NCI-H524 (cell line): Measurements from ENCODE around the gene AIFM3.

Experiments
- DNase-seq, 2 experiments: peaks; one replicate each; lab custom pipeline; 2025; lab: John Stamatoyannopoulos, UW

Gene AIFM3

GRCh38 chr22:20976291-20976877, 9.3 kb downstream of the AIFM3 start:
- no peak for DNase-seq

- no peak for DNase-seq
These were observed 10.0 kb downstream of the AIFM3 start for GRCh38 chr22:20977019-20977418.

DNA sequence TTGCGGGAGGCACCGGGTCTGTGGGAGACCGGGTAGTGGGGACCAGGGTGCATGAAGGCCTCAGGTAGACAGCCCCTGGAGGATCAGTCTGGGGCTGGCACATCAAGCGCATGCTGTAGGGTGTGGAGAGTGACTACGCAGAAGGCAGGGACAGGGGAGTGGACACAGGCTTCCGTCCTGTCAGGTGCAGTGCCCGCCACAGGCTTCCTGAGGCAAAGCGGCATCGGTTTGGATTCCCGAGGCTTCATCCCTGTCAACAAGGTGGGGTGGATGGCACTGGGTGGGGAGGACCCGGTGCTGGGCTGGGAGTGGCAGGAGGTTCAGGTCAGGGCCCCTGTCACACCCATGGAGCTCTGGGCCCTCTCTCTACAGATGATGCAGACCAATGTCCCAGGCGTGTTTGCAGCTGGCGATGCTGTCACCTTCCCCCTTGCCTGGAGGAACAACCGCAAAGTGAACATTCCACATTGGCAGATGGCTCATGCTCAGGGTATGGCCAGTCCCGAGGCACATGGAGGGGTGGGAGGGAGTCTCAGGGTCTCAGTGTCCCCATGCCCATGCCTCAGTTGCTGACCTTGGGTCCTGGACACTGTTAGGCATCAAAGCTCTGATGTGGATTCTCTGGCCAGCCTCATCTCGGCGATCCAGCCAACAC, 10.6 kb downstream of the AIFM3 start:
- no peak for DNase-seq

DNA sequence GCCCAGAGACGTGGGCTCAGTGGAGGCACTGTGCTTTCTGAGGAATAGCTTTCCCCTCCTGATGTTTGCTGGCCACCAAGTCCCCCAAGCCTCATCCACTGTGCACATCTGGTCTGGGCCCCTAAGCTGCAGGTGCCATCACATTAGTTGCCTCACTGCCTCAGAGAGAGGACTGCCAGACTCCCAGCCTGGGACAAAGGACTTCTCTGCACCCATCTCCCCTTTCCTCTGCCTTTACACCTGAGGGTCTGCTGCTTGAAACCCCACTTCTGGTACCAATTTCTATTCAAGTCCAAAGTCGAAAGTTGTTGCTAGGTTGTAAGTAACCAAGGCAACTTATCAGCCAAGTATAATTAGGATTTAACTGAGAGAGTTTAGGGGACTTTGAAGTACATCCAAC, 11.4 kb downstream of the AIFM3 start:
- DNase-seq, result no peak

DNA sequence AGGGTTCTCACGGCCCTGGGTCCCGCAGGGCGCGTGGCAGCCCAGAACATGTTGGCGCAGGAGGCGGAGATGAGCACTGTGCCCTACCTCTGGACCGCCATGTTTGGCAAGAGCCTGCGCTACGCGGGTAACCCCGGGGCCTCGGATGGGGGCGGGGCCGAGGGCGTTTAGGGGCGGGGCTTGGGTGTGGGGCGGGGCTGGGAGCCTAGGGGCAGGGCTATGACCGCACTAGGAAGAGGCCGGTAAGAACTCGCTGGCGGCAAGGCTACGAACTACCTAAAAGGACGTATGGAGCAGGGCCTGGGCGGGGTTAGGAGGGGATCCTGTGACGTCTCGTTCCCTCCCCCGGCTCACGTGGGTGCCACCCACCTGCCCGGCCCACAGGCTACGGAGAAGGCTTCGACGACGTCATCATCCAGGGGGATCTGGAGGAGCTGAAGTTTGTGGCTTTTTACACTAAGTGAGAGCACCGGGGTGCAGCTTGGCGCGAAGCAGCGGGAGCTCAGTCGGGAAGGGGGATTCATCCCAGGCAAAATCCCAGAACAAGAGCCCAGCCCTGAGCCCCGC, 12.3 kb downstream of the AIFM3 start:
- DNase-seq, result no peak

DNA sequence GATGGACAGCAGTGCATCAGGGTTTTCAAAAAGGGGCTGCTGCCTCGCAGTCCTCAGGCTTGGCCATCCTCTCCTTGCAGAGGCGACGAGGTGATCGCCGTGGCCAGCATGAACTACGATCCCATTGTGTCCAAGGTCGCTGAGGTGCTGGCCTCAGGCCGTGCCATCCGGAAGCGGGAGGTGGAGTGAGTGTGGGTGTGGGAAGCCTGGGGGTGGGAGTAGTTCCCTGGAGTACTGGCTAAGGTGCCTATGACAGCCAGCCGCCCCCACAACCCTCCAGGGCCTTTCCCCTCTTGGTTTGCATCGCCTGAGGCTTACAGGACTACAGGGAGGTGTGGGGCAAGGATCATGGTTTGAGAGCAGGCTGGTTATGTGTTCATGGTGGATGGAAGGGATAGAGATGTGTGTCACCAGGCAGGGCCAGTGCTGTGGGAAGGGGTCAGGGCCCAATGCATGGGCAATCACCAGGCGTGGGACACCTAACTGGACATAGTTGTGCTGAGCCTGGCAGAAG, 12.9 kb downstream of the AIFM3 start:
- no peak for DNase-seq

GRCh38 chr22:20980523-20980922, 13.5 kb downstream of the AIFM3 start:
- DNase-seq, result no peak

DNA sequence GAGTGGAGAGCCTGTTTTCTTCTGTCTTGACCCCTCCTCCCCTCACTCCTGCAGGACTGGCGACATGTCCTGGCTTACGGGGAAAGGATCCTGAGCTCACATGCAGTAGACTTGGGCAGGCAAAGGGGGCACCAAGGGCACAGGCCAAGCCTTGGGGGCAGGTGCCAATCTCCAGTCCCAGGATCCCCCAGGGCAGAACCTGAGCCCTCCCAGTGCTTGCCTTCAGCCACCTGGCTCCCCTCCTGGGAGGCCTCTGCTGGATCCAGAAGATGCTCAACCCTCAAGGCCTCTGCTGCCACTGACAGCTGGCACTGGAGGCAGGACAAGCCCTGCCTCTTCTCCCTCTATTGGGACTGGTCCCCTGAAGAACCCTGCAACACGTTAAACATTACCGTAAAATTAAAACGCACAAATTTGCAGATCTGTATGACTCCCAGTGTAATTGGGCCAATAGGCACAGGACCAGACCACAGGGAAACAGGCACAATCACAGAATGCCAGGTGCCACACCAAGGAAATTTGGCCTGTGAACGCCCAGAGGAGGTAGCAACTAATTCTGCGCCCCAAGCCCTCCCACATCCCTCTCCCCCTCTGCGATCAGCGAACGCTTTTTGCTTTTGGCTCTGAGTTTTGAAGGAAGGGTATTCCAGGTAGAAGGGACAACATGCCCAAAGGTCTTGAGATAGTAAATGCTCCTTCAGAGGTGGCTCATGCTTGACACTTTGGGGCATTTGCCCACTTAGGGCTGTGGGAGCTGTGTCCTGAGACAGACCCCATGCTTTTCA, 14.1 kb downstream of the AIFM3 start:
- DNase-seq, result peak in 1 of 2 experiments; percentile 53

GRCh38 chr22:20981787-20982562, 14.9 kb downstream of the AIFM3 start, which contains the start of gene LZTR1:
LZTR1 (plus strand) TSS chr22:20982297; CDS start chr22:20982372, 75 bp downstream.
- peak in 1 of 2 experiments; percentile 80 for DNase-seq

DNA sequence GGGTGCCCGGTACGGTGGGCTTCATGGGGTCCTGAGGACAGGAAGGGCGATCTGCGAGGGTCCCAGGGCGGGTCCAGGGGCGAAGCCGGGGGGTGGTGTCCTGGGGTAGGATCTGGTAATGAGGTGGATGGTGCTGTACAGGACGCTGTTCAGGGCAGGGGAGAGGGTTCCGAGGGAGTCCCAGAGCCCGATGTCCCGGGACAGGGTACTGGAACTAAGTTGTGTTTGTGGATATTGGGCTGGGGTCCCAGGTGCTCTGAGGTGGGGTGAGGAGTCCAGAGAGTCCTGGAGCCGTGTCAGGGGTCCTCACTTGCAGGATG, 15.5 kb downstream of the AIFM3 start:
- no peak for DNase-seq

DNA sequence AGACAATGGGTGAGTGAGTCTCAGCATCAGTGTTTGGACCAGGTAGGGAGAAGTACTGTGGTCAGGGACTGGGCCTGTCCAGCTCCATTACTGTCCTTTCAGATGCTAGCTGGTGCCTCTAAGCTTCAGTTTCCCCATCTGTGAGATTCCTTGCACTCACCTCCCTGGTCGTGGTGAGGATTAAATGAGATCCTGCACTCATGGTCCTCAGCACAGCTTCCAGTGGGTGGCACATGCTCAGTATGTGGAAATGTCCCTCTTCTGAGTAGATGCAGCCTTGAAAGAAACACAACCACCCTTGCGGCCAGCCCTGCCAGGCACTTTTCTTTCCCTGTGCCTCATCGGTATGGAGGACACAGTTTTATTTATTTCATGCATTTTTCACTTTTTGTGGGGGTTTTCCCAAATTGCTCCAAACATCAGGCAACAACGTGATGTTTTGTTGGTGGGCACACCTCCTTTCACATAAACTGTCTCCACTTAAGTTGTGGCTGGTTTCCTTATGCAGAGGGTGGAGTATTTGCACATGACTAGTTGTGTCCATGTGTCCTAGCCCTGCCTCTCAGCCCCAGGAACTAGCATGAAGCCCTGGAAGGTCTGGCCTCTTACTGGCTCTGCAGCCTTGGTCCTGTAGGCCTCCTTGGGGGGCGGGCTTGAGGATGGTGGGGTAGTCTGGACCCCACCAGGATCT, 16.2 kb downstream of the AIFM3 start:
- no peak for DNase-seq

GRCh38 chr22:20985720-20986119, 18.7 kb downstream of the AIFM3 start:
- DNase-seq, result no peak

DNA sequence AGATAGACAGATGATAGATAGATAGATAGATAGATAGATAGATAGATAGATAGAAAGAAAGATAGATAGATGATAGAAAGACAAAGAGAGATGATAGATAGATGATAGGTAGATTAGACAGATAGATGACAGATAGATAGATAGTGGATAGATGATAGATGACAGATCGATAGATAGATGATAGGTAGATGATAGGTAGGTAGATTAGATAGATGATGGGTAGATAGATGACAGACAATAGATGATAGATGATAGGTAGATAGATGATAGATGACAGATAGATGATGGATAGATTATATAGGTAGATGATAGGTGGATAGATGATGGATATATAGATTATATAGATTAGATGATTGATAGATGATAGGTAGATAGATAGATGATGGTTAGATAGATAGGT, 19.3 kb downstream of the AIFM3 start:
- no peak for DNase-seq

- no peak for DNase-seq
These were observed 20.3 kb downstream of the AIFM3 start for GRCh38 chr22:20987375-20987774.

GRCh38 chr22:20988573-20989322, 21.7 kb downstream of the AIFM3 start:
- DNase-seq, result no peak

DNA sequence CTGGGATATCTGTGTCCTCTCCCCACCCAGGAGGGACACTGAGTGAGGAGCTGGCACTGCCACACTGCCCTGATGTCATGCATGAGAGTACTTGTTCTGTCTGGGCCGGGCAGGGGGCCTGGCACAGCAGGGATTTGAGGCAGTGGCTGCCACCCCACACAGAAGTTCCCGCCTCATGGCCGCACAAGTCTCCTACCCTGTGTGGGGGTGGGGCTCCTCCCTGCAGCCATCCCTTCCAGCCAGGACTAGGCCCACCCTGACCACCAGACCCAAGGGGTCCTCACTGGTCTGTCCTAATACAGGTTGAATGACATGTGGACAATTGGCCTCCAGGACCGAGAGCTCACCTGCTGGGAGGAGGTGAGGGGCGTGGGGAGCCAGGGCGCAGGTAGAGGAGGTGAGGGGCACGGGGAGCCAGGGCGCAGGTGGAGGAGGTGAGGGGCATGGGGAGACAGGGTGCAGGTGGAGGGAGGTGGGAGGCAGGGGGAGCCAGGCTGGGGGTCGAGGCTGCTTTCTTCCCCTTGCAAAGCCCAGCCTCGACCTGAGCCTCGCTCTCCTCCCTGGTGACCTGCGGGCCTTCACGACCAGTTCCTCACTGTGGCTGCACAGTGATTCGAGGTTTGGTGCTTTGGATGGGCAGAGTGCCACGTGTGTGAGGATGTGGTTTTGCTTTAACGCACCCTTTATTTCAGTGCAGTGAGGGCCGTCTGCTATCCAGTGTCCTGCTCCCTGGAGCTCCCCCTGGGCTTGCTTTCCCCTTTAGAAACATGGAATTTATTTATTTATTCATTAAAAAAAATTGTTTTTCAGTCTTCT, 22.5 kb downstream of the AIFM3 start:
- DNase-seq, result no peak

DNA sequence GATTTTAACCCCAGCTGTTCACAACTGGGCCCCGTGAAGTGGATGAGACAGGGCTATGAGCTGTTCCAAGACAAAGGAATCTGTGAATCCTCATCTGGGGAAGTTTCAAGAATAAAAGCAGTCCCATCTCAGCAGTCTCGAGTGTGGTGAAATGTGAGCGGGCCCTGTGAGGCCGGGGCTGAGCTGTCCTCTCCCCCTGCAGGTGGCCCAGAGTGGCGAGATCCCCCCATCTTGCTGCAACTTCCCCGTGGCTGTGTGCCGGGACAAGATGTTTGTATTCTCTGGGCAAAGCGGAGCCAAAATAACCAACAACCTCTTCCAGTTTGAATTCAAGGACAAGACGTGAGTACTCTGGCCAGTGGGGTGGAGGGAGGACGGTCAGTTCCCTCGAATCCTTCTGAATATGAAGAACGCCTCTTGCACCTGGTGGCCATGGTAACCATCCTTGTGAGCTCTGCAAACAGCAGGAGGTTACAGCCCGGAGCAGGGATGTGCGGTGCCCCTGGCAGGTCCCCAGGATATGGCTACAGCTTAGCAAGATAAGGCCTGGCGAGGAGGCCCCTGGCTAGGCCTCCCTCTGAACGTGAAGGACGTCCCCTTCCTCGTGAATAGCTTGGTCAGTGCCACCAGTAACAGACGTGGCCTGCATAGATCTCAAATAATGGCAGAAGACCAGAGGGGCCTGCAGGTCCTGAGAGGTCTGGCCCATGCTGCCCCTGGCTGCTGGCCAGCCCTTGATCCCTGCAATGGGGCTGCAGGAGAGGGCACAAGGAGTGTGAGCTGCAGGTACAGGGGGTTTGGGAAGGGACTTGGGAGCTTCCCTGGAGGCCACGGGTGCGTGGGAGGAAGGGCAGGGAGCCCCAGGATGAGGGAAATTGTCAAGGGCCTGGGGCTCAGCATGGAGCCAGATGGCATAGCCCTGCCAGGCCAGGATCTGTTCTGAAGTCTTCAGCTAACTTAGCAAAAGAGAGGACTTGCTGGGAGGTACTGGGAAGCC, 23.4 kb downstream of the AIFM3 start:
- DNase-seq, result no peak

DNA sequence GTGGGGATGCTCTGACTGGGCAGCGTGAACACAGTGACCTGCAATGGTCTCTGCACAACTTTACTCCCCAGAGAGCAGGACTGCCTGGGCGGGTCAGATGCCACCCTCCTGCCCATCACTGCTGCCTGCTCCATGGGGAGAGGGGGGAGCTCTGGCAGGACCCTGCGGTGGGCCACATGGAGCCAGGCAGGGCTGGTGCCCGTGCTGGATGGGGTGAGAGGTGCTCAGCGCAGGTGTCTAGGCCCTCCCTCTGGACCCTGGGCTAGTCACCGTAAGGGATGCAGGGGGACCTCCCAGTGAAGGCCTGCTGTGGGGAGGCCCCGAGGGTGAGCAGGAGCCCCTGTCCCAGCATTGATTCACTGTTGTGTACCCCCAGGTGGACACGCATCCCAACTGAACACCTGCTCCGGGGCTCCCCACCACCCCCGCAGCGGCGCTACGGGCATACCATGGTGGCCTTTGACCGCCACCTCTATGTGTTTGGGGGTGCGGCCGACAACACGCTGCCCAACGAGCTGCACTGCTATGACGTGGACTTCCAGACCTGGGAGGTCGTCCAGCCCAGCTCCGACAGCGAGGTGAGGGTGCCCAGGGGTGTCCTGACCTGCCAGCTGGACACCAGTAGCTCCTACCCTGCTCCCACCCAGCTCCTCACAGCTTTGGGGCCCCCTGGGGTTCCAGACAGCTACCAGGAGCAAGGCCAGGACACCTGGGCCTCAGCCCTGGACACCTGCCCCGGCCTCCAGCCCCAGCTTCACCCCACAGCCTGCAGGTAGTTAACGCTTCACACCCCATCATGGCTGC, 24.4 kb downstream of the AIFM3 start:
- no peak for DNase-seq
